GM21619 (cell line): ENCODE measurements around the gene TMEM131.
A peak's percentile ranks its signal among the peaks of the same experiment; 100 is the strongest.

Source experiments
- ATAC-seq: cut with Tn5 transposase; IDR thresholded peaks from one replicate; pipeline ENCODE4 v1.9.1; 2021; ENCODE audit not compliant: unreplicated experiment

The TMEM131 gene

DNA sequence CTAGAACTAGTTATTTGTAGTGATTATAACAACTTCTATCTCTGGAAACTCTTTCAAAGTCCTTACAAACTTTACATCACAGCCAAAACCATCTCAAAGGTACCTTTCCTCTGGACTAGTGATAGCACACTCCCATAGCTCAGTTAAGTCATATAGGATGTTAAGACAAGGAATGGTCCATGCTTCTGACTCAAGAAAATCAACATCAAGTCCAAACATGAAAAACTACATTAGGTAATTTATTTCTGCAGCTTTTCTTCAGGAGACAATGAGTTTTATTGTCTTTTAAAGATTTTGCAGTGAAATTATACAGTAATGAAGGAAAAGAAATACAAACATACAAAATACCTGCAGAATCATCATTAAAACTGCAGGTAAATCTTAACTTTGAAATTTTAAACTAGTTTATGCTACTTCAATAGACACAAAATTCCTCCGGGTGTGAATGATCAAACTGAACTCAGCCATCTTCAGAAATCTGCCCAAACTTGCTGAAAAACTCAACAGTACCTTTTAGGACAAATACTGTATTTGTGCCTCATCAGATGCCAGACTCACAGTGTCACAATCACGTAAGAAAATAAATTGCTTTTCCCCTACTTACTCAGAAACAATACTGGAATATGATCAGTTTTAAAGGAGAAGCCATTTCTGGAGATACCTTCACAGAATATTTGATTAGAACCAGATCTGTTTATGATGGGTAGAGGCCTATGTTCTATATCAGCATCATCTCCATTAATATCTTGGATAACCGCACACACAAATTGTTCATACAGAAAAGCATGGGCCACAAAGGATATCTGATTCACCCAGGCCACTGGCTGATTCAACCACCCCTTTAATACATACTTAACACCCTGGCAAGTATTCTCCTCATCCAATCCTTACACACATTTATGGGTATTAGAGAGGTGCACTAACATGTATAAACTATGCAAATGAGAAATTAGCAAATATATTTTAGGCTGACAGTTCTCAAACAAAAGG, 2.6 kb downstream of the TMEM131 start:
- ATAC-seq: no peak

DNA sequence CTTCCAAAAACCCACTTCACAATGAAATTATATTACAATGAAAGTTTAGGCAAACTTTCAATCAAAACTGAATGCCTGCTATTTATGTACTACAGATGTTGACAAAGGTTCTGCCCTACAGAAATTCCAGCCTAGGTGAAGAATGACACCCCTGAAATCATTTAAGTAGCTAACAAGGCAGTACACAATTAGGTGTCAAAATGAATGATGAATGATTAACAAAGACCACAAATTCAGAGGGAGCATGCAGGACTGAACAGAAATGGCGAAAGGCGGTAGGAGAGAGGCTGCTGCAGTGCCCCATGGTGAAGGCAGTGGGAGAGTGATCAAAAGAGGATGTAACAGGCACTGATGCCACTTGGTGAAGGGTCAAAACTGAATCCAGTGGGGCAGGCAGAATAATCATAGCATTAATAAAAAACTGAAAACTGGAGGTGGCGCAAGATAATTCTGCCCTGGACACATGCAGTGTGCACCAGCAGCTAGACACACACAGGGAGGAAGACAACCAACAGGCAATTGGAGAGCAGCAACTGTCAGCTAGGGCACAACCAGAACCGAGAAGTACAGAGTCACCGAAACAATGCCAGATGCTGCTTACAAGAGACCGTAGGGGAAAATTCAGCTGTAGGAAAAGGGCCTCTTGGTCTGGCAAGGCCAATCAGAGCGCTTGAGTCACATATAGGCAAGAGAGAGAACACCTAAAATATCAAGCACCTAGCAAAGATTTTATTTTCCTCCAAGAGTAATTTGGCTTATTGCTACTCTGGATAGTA, 4.5 kb downstream of the TMEM131 start:
- no peak for ATAC-seq

DNA sequence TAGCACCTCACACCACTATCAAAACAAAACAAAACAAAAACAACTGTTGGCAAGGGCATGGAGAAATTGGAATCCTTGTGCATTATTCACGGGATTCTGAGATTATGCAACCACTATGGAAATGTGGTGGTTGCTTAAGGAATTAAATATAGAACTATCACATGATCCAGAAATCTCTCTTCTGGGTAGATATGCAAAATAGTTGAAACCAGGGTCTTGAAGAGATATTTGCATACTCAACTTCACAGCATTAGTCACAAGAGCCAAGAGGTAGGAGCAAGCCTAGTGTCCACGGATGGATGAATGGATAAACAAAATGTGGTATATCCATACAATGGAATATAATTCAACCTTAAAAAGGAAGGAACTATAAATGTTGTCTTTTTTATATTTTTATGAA, 7.0 kb downstream of the TMEM131 start:
- no peak for ATAC-seq

DNA sequence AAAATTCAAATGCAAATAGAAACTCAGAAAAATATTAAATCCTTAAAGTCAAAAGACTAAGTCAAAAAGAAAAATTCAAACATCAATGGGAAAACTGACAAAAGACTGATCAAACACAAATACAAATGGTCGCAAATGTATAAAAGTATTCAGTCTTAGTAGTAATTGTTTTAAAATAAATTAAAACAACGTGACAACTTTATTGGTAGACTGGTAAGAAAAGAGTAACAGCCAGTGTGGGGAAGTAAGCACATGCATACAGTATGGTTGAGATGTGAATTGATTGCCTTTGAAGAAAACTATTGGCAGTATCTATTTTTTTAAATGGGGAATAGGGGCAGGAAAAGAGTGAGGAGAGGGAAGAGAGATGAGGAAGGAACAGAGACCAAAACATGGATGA, 9.8 kb downstream of the TMEM131 start:
- ATAC-seq: no peak

DNA sequence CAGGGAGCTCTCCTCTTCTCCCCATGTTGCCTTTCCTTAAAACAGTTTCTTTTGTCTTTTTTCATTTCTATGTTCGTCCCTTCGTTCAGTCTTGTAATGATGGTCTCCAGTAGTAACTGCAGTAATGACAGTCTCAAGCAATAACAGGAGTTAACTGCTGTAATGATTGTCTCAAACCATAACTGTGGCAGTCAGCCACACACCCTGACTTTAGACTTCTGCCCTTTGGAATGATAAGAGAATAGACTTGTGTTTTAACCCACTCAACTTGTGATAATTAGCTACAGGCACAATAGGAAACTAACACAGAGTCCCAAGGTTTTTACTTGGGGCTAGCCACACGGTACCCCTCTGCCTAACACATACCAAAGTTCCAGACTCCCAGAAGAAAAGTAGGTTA, 12.1 kb downstream of the TMEM131 start:
- no peak for ATAC-seq

DNA sequence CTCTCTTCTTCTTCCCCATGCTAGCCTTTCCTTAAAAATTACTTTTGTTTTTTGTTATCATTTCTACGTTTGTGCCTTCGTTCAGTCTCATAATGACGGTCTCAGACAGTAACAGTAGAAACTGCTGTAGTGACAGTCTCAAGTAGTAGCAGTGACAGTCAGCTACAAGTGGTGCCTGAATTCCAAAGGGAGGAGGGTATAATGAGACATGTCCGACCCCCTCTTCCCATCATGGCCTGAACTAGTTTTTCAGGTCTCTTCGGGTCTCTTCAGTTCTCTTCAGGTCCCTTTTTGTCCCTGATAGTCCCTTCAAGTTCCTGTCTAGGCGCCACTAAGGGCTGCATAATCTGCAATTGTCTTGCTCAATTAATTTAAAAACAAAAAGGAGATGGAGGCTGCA, 12.6 kb downstream of the TMEM131 start:
- no peak for ATAC-seq

DNA sequence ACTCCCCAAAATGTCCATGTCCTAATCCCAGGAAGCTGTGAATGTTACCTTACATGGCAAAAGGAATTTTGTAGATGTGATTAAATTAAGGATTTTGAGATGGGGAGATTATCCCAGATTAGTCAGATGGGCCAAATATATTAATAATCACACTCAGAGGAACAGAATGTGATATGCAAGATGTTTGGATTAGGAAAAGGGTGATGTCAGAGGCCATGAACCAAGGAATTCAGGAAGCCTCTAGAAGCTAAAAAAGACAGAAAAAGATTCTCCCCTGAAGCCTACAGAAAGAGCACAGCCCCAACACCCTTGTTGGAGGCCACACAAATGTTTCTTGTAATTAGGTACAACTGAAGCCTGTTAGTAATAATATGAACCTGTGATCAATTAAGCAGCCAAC, 13.1 kb downstream of the TMEM131 start:
- no peak for ATAC-seq

DNA sequence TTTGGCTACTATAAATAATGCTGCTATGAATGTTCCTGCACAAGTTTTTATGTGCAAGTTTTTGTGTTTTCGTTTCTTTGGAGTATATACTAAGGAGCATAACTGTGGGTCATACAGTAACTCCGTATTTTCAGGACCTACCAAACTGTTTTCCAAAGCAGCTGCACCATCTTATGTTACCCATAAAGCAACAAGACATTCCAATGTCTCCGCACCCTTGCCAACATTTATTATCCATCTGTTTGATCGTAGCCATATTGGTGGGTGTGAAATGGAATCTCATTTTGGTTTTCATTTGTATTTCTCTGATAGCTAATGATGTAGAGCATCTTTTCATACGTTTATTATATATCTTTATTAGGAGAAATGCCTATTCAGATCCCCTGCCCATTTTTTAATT, 13.8 kb downstream of the TMEM131 start:
- no peak for ATAC-seq

DNA sequence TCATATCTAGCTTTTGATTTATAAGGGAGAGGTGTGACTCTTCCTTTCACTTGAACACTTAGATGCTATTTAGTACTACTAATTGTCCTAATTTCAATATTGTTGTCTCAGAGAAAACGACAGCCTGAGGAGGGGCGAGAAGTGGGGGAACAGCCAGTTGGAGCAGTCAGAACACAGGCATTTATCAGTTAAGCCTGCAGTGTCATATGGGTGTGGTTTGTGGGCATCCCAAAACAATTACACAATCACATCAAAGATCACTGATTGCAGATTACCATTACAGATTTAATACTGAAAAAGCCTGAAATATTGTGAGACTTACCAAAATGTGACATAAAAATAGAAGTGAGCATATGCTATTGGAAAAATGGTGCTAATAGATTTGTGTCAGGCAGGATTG, 15.8 kb downstream of the TMEM131 start:
- no peak for ATAC-seq

DNA sequence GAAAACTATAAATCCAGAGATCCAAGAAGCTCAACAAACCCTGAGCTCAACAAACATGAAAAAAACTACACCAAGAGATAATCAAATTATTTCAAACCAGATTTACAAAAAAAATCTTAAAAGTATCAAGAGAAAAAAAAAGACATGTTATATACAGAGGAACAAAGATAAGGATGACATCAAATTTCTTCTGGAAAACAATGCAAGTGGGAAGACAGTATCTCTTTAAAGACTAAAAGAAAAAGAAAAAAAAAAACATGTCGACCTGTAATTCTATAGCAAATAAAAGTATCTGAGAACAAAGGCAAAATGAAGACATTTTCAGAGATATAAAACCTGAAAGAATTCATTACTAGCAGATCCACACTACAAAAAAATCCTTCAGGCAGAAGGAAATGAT, 21.3 kb downstream of the TMEM131 start:
- ATAC-seq: no peak

DNA sequence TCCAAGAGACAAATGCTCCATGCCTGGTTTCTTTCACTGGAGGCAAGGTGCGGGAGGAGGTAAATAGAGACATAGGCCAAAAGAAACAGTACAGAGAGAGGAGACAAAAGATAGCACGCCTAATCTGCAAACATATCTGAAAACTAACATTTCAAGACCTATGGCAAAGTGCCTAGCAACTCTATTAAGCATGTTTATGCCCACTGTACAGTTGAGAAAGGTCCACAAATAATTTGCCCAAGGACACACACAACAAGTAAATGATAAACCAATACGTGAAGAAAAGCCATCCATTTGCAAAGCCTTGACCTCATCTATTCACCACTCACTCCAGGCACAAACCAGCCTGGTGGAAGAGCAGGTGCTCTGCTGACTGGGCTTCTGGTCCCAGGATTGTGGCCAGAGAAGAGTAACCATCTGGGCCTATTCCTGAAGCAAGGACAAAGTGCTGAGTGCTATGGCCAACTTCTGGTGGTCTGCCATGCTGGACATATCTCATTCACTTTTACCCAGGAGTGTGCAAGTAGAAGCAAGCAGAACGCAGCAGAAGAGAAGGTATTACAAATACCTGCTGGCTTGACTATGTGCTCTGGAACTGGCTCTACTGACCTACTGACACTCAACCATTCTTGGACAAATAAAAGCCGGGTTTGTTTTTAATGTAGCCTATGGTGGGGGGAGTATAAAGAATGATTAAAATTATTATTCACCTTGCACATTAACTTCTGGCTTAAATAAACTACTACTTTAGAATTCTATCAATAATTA, 25.3 kb downstream of the TMEM131 start:
- no peak for ATAC-seq

DNA sequence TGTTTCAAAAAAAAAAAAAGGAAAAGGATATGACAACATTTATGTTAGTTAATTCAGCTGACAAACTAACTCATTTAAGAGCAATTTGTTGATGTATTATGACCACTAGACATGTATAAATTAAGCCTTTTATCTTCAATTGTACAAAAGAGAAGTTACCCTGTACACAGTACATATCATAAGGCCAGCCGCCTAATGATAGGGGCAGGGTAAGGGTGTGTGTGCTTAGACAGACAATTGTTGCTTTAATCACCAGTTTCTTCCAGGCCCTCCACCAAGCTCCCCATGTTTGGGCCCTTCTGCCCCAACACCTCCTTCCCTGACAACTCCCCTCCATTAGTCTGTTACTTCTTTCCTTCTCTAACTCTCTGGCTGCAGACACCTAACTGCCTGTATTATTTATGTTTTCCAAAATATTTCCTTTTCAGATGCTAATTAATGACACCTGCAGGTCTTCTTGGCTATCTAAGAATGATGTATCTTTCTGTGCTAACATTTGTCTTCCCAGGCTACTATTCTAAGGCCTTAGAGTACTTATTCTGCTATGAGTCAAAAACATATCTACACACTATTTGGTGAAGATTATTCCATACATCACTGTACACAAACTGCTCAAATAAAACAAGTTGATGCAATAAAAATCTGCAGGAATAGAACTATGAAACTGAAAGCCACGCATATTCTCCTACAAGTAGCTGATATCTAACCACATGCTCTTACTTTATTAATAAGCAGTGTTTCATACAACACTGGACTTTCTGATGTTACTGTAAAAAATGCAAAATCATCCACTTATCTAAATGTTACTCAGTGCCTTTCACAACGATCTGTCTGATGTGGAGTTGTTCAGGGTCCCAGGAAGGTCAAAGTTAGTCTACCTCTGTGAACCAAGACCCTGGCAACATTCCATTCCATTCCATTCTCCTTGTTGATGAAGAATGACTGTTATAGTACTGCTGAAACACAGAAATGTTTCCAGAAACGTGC, 26.4 kb downstream of the TMEM131 start:
- ATAC-seq: no peak

DNA sequence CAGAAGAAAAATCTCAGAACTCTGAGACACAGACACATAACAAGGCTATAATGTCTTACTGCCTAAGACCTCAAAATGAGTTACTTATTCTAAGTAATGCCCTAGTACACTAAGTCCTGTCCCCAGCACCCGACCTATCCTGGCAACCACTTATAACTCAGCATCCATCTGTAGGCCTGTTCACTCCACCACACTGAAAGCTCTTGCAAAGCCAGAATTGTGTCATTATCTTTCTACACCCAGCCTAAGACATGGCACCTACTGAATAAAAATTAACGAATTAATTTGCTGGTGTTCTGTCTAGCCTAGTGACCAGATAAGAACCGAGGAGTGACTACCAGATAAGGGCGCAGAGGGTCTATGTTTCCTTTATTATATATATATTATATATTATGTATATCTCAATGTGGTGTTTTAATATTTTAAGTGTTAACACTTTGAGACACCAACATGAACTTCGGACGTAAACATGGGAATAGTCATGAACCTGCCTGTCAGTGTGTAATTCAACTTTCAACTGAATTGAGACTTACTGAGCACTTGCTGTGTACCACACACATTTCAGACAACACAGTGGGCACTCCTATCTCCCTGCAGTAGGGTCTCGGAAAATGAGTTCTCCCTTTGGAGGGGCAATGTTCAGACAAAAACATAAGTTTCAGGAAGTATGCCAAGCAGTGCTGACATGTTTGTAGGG, 27.7 kb downstream of the TMEM131 start:
- ATAC-seq: no peak

DNA sequence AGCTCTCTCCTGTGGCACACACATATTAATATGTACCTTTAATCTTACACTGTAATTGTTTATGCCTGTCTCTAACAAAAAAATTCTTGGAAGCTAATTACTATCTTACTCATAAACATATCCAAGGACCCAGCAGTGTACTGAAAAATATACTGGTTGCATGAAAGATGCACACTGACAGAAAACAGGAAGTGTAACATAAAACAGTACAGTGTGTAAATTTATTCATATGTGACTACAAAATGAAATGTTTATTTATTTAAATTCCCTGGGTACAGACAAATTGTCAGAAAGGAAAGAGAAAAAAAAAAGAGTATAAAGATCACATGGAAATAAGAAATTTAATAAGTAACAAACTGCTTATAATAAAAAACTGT, 28.5 kb downstream of the TMEM131 start:
- ATAC-seq: peak; percentile 18

DNA sequence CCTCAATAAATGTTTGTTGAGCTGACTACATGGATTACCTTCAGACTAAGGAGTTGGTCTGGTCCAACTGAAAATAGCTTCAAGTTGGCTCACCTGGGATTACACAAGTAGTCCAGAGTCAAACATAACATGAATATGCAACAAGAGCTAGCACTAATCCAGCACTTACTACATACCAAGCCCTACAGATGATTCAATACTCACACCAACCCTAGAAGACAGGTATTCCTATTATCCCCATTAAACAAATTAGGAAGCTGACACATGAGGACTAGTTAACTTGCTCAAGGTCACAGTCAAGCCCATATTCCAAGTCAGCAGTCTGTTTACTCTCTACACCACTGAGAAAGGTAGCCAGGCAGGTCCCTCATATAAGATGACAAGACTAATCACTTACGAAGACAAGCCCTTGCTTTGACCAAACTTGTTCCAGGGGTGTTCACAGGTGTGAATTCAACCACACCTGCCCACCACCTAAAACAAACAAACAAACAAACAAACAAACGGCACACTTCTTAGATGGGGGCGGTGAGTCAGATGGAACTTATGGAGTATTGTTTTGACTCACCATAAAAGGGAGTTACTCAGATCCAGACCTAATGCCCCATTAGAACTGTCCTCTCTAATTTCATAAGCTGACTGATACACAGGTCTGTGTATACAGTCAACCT, 29.1 kb downstream of the TMEM131 start:
- ATAC-seq: peak; percentile 61

DNA sequence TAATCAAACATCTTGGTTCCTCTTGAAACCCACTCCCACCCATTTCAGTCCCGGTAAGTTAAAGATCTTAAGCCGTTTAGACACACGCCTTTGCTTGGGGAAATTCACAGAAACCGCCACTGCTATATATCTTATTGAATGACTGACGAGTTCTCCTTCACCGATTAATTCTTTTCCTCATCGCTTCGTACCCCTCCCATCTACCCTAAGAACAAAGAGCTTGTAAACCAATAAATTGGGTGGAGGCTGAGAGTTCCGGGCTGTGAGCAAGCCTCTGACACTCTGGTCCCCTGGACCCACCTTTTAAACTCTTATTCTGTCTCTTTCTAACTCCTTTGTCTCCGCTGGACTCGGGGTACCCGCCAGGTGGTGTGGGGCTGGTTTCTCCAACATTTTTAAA, 30.6 kb downstream of the TMEM131 start:
- ATAC-seq: no peak

DNA sequence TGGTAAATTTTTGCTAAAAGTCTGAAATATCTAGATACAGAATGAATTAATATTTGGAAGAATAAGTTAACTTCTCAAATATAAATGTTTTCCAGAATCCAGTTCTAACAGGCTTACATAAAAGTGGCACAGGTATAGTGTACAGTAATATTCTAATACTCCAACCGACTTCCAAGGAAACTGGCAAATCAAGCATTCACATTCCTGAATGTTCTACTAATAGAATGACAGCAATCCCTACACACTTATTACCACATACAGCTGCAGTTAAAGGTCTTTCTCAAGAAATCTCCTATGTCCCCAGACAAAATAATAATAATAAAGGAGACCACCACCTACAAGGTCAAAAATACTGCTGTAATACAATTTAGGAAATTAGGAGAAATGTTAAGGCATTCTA, 31.9 kb downstream of the TMEM131 start:
- no peak for ATAC-seq

DNA sequence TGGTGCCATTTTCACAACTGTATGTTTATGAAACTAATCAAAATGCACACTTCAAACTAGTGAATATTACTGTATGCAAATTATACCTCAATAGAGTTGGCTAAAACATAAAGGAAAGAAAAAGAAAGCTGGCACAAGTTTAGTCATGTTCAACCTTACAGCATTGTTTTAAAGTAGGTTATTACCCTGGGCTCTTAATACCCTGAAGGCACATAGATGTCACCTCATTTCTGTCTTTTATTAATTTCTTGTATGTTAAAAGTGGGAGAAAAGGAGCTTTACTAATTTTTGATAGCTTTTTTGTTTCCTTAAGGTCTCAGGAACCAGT, 32.7 kb downstream of the TMEM131 start:
- ATAC-seq: no peak

DNA sequence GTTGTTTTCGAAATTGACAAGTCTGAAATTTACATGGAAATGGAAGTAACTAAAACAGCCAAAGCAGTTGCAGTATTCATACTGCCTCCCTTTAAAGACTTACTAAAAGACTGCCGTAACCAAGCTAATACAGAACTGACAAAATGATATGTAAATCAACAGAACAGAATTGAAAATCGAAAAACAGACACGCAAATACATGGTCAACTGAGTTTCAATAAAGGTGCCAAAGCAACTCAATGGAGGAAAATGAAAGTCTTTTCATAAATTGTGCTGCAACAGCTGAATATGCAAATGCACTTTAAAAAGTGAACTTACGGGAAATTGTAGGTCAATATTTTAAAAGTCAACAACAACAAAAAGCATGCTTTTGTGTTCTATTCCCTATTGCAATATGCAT, 34.2 kb downstream of the TMEM131 start:
- ATAC-seq: peak; percentile 38
